Ovary (tissue), 9 donors: Measurements from ENCODE around the gene ACSF3. TPM values are rescaled to one million over a fixed set of nuclear protein-coding genes. Genes with fewer than 3 reads are reported as not detected.

Experiments used
- DNase-seq, 5 donors: peaks; one replicate each; pipeline ENCODE4 v3.0.0-alpha.2; 2019 to 2020
- H3K27ac ChIP-seq, 2 donors: fragments of 200-600 bp; one replicate each; pipeline versions ENCODE4 v1.5.1 to v1.8.0; 2019 to 2022
- H3K27me3 ChIP-seq: fragments of 200-600 bp; one replicate; pipeline ENCODE4 v1.8.0; 2022
- H3K36me3 ChIP-seq: fragments of 200-600 bp; sonication (generic); one replicate; pipeline ENCODE4 v1.5.1; 2019
- H3K4me1 ChIP-seq: one replicate; pipeline ENCODE4 v1.8.1; 2013; ENCODE audit warnings: mild to moderate bottlenecking, moderate library complexity; ENCODE audit not compliant: insufficient read depth
- H3K4me3 ChIP-seq: fragments of 200-600 bp; sonication (generic); one replicate; pipeline ENCODE4 v1.5.1; 2017
- H3K9me3 ChIP-seq, 2 donors: fragments of 200-600 bp in 1 of 2; sonication (generic) in 1 of 2; one replicate each; pipeline versions ENCODE4 v1.5.1 to v1.8.1; 2013 to 2019; ENCODE audit warnings: mild to moderate bottlenecking in 1 of 2, moderate library complexity in 1 of 2
- EP300 ChIP-seq: sonication (generic); formaldehyde crosslinking; IDR thresholded peaks from one replicate; pipeline ENCODE4 v1.6.1; 2017; ENCODE audit warnings: antibody characterized with exemption
- POLR2A ChIP-seq: fragments of 450-650 bp; IDR thresholded peaks from one replicate; pipeline ENCODE4 v1.6.1; 2017; ENCODE audit warnings: antibody characterized with exemption, mild to moderate bottlenecking, moderate library complexity
- WGBS, 3 donors: extraction: QIAGEN DNeasy Blood & Tissue Kit in 1 of 3; methylation state at CpG; one replicate each; pipeline versions ENCODE4 v1.1.5 to v1.1.7; 2013 to 2017; 5-methylcytosine and 5-hydroxymethylcytosine counted together
- intact Hi-C, 4 donors: fragments of 100-400 bp; cut with DNase I; formaldehyde crosslinking; loops; one replicate each; pipeline versions ENCODE4 v1.11.0 to v1.15.1; 2022 to 2023
- polyA plus RNA-seq, 2 donors: library from polyadenylated mRNA; stranded (reverse); fragments of 200-250 nt in 1 of 2; fragments of 350-450 nt in 1 of 2; fragmentation: Illumina TruSeq in 1 of 2; extraction: RNeasy Lipid Tissue Mini Kit (QIAGEN cat#74804) in 1 of 2; gene quantifications; one replicate each; pipeline ENCODE4 v1.2.3, GENCODE V29; 2013 to 2014
- total RNA-seq, 7 donors: library from RNA; depleted of rRNA in 2 of 7; stranded (reverse); fragments of >200 nt in 2 of 7; fragmentation: NEBNext Ultra II Directional in 3 of 7; extraction: Animal tissue kit (Norgen Biotek cat#: 25700) in 3 of 7; gene quantifications; one replicate each; pipeline versions ENCODE4 v1.1.0 to v1.2.4, GENCODE V29; 2016 to 2023
- TF ChIP-seq, protein P1 (sequence below), 3 donors: fragments of 450-650 bp in 2 of 3; fragments of 200-600 bp in 1 of 3; IDR thresholded peaks; one replicate each; pipeline versions ENCODE4 v1.5.1 to v1.8.0; 2016 to 2022; ENCODE audit warnings: antibody characterized with exemption in 3 of 3, mild to moderate bottlenecking in 1 of 3
- donor health status: DM: no; HTN: no; CAD: no; lungs with moderate emphysema.
- donor health status: DM: no; HTN: no; CAD: no.
- donor health status: Bipolar disorder and iron deficiency.
- donor health status: DM: yes; HTN: yes; CAD: no.
- donor health status: DM: no; HTN: no; CAD: no.
- donor health status: DM: yes; HTN: yes; CAD: no.

Gene ACSF3
- total and polyA plus RNA-seq, 9 donors: 16.2 to 40.9 (median 28.0) TPM

DNA sequence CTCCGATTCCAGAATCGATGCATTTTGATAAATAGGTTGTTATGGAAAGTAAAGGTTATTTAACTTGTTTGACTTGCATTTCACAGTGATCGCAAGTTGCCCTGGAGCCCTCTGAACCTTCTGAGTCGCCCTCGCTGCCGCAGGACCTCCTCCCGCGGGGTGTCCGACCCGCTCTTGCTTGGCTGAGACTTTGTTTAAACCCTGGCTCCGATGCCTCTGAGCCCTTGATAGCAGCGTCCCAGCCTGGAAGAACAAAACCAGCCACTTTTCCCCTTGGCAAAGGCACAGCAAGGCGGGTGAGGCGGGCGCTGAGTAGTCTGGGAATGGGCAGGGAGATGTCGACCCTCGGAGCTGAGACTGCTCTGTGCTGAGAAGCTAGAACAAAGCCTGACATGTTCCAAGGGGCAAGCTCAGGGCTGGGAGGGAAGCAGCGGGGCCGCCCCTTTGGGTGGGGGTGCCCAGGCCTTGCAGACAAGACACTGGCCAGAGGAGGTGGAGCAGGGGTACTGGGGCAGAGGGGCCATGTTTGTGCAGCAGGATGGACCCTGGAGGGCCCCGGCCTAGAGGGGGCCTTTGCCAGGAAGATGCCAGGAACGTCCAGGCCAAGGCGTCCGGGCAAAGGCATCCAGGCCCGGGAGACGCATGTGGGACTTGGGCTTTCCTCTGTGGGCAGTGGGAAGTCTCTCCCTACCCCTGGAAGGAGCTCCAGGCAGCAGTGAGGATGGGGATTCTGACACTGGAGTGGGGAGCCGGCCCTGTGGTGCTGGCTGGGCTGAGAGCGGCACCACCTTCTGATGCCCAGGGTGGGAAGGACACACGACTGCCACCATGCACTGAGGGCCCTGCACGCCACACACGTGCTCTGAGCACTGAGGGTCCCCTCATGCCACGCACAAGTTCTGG is 47.6 kb downstream of the ACSF3 start:
- WGBS, 3 donors: 90 to 93% (median 91%) methylated on average over 31 of the region's 31 CpGs
- no peaks in the 10 kb centered on the region for H3K4me1 ChIP-seq
- no peaks in the 10 kb centered on the region for H3K27me3 ChIP-seq
- H3K4me3 ChIP-seq: no peak overlapping the region
- no peaks in the 10 kb centered on the region for H3K36me3 ChIP-seq
- intact Hi-C loops: no loop called here
- no peak overlapping the region for H3K27ac ChIP-seq
- TF ChIP-seq, protein P1, sequence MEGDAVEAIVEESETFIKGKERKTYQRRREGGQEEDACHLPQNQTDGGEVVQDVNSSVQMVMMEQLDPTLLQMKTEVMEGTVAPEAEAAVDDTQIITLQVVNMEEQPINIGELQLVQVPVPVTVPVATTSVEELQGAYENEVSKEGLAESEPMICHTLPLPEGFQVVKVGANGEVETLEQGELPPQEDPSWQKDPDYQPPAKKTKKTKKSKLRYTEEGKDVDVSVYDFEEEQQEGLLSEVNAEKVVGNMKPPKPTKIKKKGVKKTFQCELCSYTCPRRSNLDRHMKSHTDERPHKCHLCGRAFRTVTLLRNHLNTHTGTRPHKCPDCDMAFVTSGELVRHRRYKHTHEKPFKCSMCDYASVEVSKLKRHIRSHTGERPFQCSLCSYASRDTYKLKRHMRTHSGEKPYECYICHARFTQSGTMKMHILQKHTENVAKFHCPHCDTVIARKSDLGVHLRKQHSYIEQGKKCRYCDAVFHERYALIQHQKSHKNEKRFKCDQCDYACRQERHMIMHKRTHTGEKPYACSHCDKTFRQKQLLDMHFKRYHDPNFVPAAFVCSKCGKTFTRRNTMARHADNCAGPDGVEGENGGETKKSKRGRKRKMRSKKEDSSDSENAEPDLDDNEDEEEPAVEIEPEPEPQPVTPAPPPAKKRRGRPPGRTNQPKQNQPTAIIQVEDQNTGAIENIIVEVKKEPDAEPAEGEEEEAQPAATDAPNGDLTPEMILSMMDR (IDR thresholded peaks at IDR 0.05): no peak
- TF ChIP-seq POLR2A: no peak
- TF ChIP-seq EP300: no peak
- no peaks in the 10 kb centered on the region for H3K9me3 ChIP-seq
- DNase-seq: peak in 2 of 5 donors; percentile 11 to 18

DNA sequence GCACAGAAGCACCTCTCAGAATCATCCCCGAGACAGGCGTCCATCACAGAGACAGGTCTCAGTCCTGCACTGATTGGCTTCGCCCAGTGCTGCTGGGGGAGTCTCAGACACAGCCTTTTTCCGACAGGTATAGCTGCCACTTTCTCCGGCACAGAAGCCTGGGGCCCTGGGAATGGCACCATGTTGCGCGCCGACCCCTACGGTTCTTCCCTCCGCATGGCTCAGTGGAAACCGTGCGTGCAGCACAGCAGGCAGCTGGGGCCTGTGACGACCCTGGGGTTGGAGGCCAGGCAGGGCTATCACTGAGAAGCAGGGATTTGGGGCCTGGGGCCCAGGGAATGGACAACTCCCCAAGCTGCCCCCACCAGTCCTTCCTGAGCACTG is 48.2 kb downstream of the ACSF3 start:
- 88 to 94% (median 92%) methylated on average over 13 of the region's 13 CpGs for WGBS, 3 donors
- TF ChIP-seq POLR2A (no peak), EP300 (no peak)
- TF ChIP-seq, protein P1 (IDR thresholded peaks at IDR 0.05): no peak
- H3K4me3 ChIP-seq: no peak overlapping the region
- H3K27me3 ChIP-seq: no peaks in the 10 kb centered on the region
- H3K9me3 ChIP-seq: no peaks in the 10 kb centered on the region
- intact Hi-C loops: no loop called here
- no peaks in the 10 kb centered on the region for H3K4me1 ChIP-seq
- no peaks in the 10 kb centered on the region for H3K36me3 ChIP-seq
- DNase-seq: peak in 2 of 5 donors; percentile 11 to 21
- H3K27ac ChIP-seq: no peak overlapping the region

DNA sequence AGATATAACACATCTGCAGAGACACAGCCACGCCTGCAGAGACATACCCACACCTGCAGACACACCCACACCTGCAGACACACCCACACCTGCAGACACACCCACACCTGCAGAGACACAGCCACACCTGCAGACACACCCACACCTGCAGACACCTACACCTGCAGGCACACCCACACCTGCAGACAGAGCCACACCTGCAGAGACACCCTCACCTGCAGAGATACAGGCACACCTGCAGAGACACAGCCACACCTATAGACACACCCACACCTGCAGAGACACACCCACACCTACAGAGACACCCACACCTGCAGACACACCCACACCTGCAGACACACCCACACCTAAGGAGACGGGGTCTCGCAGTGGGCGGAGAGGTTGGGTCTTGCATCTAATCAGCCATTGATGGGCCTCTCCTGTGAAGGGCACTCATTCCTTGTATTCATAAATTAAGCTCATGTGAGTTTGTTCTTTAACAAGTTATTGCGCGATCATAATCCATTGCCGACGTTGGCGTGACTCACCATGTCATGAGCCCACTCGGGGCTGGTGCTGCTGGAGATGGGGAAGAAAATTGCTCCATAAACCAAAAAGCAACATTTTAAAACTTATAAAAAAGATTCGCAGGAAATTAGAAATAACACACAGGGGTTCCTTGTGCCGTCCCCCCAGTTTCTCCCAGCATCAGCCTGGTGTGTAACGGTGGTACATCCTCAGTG is 49.0 kb downstream of the ACSF3 start:
- Histone ChIP-seq H3K4me1 (no peaks in the 10 kb centered on the region), H3K36me3 (no peaks in the 10 kb centered on the region), H3K9me3 (no peaks in the 10 kb centered on the region), H3K27ac (no peak overlapping the region), H3K4me3 (no peak overlapping the region), H3K27me3 (no peaks in the 10 kb centered on the region)
- intact Hi-C loops: no loop called here
- 92 to 95% (median 94%) methylated on average over 13 of the region's 13 CpGs for WGBS, 3 donors
- DNase-seq: peak in 2 of 5 donors; percentile 9 to 14
- TF ChIP-seq POLR2A (no peak), EP300 (no peak)
- TF ChIP-seq, protein P1 (IDR thresholded peaks at IDR 0.05): no peak

DNA sequence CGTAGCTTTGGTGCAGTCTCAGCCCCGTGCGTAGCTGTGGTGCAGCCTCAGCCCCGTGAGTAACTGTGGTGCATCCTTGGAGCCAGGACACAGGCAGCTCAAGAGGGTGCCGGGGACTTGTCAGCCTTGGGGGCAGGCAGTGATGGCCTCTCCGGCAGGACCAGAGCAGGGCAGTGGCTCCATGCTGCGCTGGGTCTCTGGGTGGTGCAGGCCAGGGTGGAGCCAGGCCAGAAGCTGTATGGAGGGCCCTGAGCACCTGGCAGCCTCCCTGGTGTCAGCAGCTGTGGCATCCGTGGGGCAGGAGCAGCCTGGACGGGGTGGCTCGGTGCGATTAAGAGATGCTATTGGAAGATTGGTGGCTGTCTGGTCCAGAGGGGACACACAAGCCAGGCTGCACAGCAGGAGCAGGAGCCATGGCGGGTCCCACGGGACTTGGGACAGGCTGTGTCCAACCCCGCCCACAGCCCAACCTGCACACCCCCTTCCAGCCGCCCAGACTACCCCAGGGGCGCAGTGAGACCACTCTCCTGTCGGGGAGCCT is 49.6 kb downstream of the ACSF3 start:
- Histone ChIP-seq H3K27ac (no peak overlapping the region), H3K4me1 (no peaks in the 10 kb centered on the region), H3K36me3 (no peaks in the 10 kb centered on the region), H3K4me3 (no peak overlapping the region), H3K27me3 (no peaks in the 10 kb centered on the region), H3K9me3 (peaks cover 0 to under 1% of the 10 kb centered on the region in 2 donors)
- 91 to 94% (median 91%) methylated on average over 17 of the region's 17 CpGs for WGBS, 3 donors
- peak in 2 of 5 donors; percentile 16 to 23 for DNase-seq
- intact Hi-C loops: no loop called here
- TF ChIP-seq EP300 (no peak), POLR2A (no peak)
- TF ChIP-seq, protein P1 (IDR thresholded peaks at IDR 0.05): no peak
